H1 (cell line): Measurements from ENCODE around the gene RAB3C. TPM values are rescaled to one million over a fixed set of nuclear protein-coding genes. Genes with fewer than 3 reads are reported as not detected.
"Not testable (repeated sequence)": the region's sequence is repeated elsewhere in the genome, so short reads cannot be mapped to it uniquely, and the experiment has no call there.

ENCODE experiments used
- CTCF ChIA-PET: fragments of 300-600 bp; sonication (Branson Sonifier 250); formaldehyde crosslinking; loops from one replicate; lab custom pipeline; 2021; ENCODE audit not compliant: partially characterized antibody; lab: Charles Lee
- POLR2A ChIA-PET: fragments of 300-600 bp; sonication (Branson Sonifier 250); formaldehyde crosslinking; loops from one replicate; lab custom pipeline; 2021; ENCODE audit warnings: inconsistent platforms; ENCODE audit not compliant: partially characterized antibody; lab: Charles Lee
- DNase-seq, 2 experiments: peaks; one replicate each; pipeline versions ENCODE4 v3.0.0 to v3.0.0-alpha.2; 2010 to 2022; ENCODE audit warnings: low spot score in 2 of 2, low read depth in 1 of 2, mixed read lengths in 1 of 2
- FAIRE-seq: peaks from 2 replicates; lab custom pipeline; 2011; peaks lifted over from hg19 to GRCh38; lab: Jason Lieb, UNC
- H2AFZ ChIP-seq: 2 replicates; pipeline ENCODE4 v1.8.1; 2012; ENCODE audit warnings: low read length, inconsistent platforms
- H2AK5ac ChIP-seq: 2 replicates; pipeline ENCODE4 v1.6.1; 2013; ENCODE audit warnings: low read depth, low read length
- H2BK120ac ChIP-seq: replicated peaks from 2 replicates; pipeline ENCODE3; 2013; ENCODE audit warnings: low read depth, low read length, inconsistent platforms
- H2BK12ac ChIP-seq: 2 replicates; pipeline ENCODE4 v1.6.1; 2013; ENCODE audit warnings: low read depth, low read length
- H2BK15ac ChIP-seq: 2 replicates; pipeline ENCODE4 v1.6.1; 2013; ENCODE audit warnings: low read length
- H2BK20ac ChIP-seq: 2 replicates; pipeline ENCODE4 v1.6.1; 2013; ENCODE audit warnings: low read length
- H2BK5ac ChIP-seq: 2 replicates; pipeline ENCODE4 v1.6.1; 2013; ENCODE audit warnings: low read depth, low read length
- H3K14ac ChIP-seq: 2 replicates; pipeline ENCODE4 v1.6.1; 2013; ENCODE audit warnings: inconsistent platforms; ENCODE audit not compliant: insufficient read length
- H3K18ac ChIP-seq: 2 replicates; pipeline ENCODE4 v1.6.1; 2013; ENCODE audit warnings: low read length; ENCODE audit errors: extremely low read depth
- H3K23ac ChIP-seq: 2 replicates; pipeline ENCODE4 v1.6.1; 2013; ENCODE audit warnings: inconsistent platforms; ENCODE audit not compliant: insufficient read length
- H3K23me2 ChIP-seq: 2 replicates; pipeline ENCODE4 v1.6.1; 2013; ENCODE audit warnings: low read depth, low read length
- H3K27ac ChIP-seq: 2 replicates; pipeline ENCODE4 v1.6.1; 2011; ENCODE audit warnings: low read depth, low read length, inconsistent platforms
- H3K27me3 ChIP-seq, 4 experiments: replicated peaks in 1 of 4; 1 replicate in 1 of 4; 2 replicates in 3 of 4; pipeline versions ENCODE4 v1.6.1 to v1.8.1; 2011 to 2013; ENCODE audit warnings: low read length in 3 of 4, mild to moderate bottlenecking in 3 of 4, inconsistent platforms in 2 of 4, mixed read lengths in 2 of 4, moderate library complexity in 1 of 4; ENCODE audit not compliant: control insufficient read depth in 3 of 4, insufficient read depth in 3 of 4; ENCODE audit errors: extremely low read depth in 1 of 4
- H3K36me3 ChIP-seq, 4 experiments: 2 replicates each; pipeline versions ENCODE4 v1.6.1 to v1.8.1; 2011 to 2013; ENCODE audit warnings: mild to moderate bottlenecking in 4 of 4, low read length in 3 of 4, moderate library complexity in 2 of 4, control low read depth in 1 of 4, inconsistent platforms in 1 of 4; ENCODE audit not compliant: insufficient read depth in 4 of 4, control insufficient read depth in 2 of 4
- H3K4ac ChIP-seq: replicated peaks from 2 replicates; pipeline ENCODE3; 2013; ENCODE audit warnings: low read length, low read depth, mixed read lengths, inconsistent platforms; ENCODE audit not compliant: insufficient read length
- H3K4me1 ChIP-seq, 4 experiments: replicated peaks in 1 of 4; 1 replicate in 1 of 4; 2 replicates in 3 of 4; pipeline versions ENCODE4 v1.6.1 to v1.8.1; 2011 to 2013; ENCODE audit warnings: low read length in 3 of 4, inconsistent platforms in 2 of 4, mixed read lengths in 1 of 4; ENCODE audit not compliant: insufficient read depth in 4 of 4, control insufficient read depth in 3 of 4
- H3K4me2 ChIP-seq, 2 experiments: 2 replicates each; pipeline versions ENCODE4 v1.6.1 to v1.8.1; 2011 to 2013; ENCODE audit warnings: low read depth in 2 of 2, low read length in 2 of 2, control low read depth in 1 of 2, inconsistent platforms in 1 of 2, mild to moderate bottlenecking in 1 of 2; ENCODE audit not compliant: insufficient read depth in 1 of 2
- H3K4me3 ChIP-seq, 4 experiments: fragments of 200-600, 300-600 bp in 1 of 4; sonication (generic), shearing (Covaris generic), sonication (Bioruptor Twin) in 1 of 4; 2 replicates each; pipeline versions ENCODE4 v1.5.1 to v1.8.1; 2011 to 2016; ENCODE audit warnings: low read length in 4 of 4, low read depth in 3 of 4, control low read depth in 2 of 4, inconsistent platforms in 2 of 4, mild to moderate bottlenecking in 2 of 4, mixed read lengths in 1 of 4, moderate library complexity in 1 of 4; ENCODE audit not compliant: insufficient read depth in 2 of 4; ENCODE audit errors: extremely low read depth in 1 of 4
- H3K56ac ChIP-seq: replicated peaks from 2 replicates; pipeline ENCODE3; 2013; ENCODE audit warnings: low read depth, mild to moderate bottlenecking, mixed read lengths, low read length, inconsistent platforms; ENCODE audit not compliant: insufficient read length
- H3K79me1 ChIP-seq: 2 replicates; pipeline ENCODE4 v1.6.1; 2013; ENCODE audit warnings: low read depth, low read length, control low read depth
- H3K79me2 ChIP-seq, 2 experiments: 2 replicates each; pipeline versions ENCODE4 v1.6.1 to v1.8.1; 2012 to 2013; ENCODE audit warnings: low read length in 2 of 2, mild to moderate bottlenecking in 2 of 2, inconsistent platforms in 1 of 2; ENCODE audit not compliant: insufficient read depth in 2 of 2, control insufficient read depth in 1 of 2
- H3K9ac ChIP-seq, 4 experiments: replicated peaks in 1 of 4; 1 replicate in 1 of 4; 2 replicates in 3 of 4; pipeline versions ENCODE4 v1.6.1 to v1.8.1; 2011 to 2013; ENCODE audit warnings: low read depth in 3 of 4, low read length in 3 of 4, control low read depth in 2 of 4, mild to moderate bottlenecking in 2 of 4, moderate library complexity in 2 of 4, inconsistent platforms in 1 of 4; ENCODE audit errors: extremely low read depth in 1 of 4
- H3K9me3 ChIP-seq, 2 experiments: 2 replicates each; pipeline versions ENCODE4 v1.6.1 to v1.8.1; 2012 to 2013; ENCODE audit warnings: mild to moderate bottlenecking in 2 of 2, moderate library complexity in 2 of 2, control low read depth in 1 of 2, inconsistent platforms in 1 of 2, low read depth in 1 of 2, low read length in 1 of 2, mixed read lengths in 1 of 2; ENCODE audit not compliant: insufficient read depth in 2 of 2
- H4K20me1 ChIP-seq, 2 experiments: replicated peaks in 1 of 2; 2 replicates each; pipeline versions ENCODE3 to v1.8.1; 2011 to 2013; ENCODE audit warnings: inconsistent platforms in 2 of 2, low read length in 2 of 2, mild to moderate bottlenecking in 1 of 2; ENCODE audit not compliant: insufficient read depth in 2 of 2, control insufficient read depth in 1 of 2
- H4K5ac ChIP-seq: 2 replicates; pipeline ENCODE4 v1.6.1; 2013; ENCODE audit warnings: low read length, low read depth, mixed read lengths, inconsistent platforms; ENCODE audit not compliant: insufficient read length
- H4K8ac ChIP-seq: 2 replicates; pipeline ENCODE4 v1.8.0; 2013; ENCODE audit warnings: mild to moderate bottlenecking, moderate library complexity, low read length, inconsistent platforms; ENCODE audit not compliant: insufficient read depth; ENCODE audit errors: extremely low read depth
- H4K91ac ChIP-seq: replicated peaks from 2 replicates; pipeline ENCODE3; 2013; ENCODE audit warnings: low read length, mixed read lengths, inconsistent platforms; ENCODE audit not compliant: insufficient read length
- WGBS, 2 experiments: shearing (Covaris generic) in 1 of 2; methylation state at CpG; one replicate each; pipeline versions ENCODE4 v1.1.6 to v1.1.7; 2013 to 2015; ENCODE audit warnings: low lambda C conversion rate in 2 of 2, mixed read lengths in 2 of 2, inconsistent platforms in 1 of 2, low coverage in 1 of 2, missing lambda C conversion rate in 1 of 2; ENCODE audit not compliant: insufficient replicate concordance in 2 of 2, insufficient coverage in 1 of 2, insufficient read length in 1 of 2; ENCODE audit errors: extremely low coverage in 1 of 2, missing lambda C conversion rate in 1 of 2; 5-methylcytosine and 5-hydroxymethylcytosine counted together
- polyA plus RNA-seq, 7 experiments: library from polyadenylated mRNA; depleted of rRNA in 3 of 7; stranded (reverse) in 5 of 7; unstranded in 2 of 7; fragments of >200 nt in 5 of 7; fragments of 200-250 nt in 2 of 7; gene quantifications; 1 replicate in 5 of 7; 2 replicates in 1 of 7; 4 replicates in 1 of 7; pipeline versions ENCODE4 v1.2.1 to v1.2.3, GENCODE V29; 2011 to 2013; ENCODE audit warnings: missing spikeins in 2 of 7, mixed read lengths in 2 of 7
- total RNA-seq: library from RNA; stranded (reverse); fragmentation: NEBNext Ultra II Directional; extraction: Animal tissue kit (Norgen Biotek cat#: 25700); gene quantifications from 2 replicates; pipeline ENCODE4 v1.2.1, GENCODE V29; 2021

RAB3C gene
- total and polyA plus RNA-seq, 2 of the 8 experiments (the other 6 are each of a cell fraction or from before 2014, with no cell fraction given): 14.7 to 18.3 TPM

GRCh38 chr5:58699088-58699761, 116.3 kb downstream of the RAB3C start:
- CTCF ChIA-PET: not testable (repeated sequence)

More at GRCh38 chr5:58699088-58699761, 116.3 kb downstream of the RAB3C start:
- H3K18ac ChIP-seq, H3K23me2 ChIP-seq, DNase-seq, H3K27me3 ChIP-seq, H3K4me3 ChIP-seq, H2AFZ ChIP-seq, H4K20me1 ChIP-seq, H3K36me3 ChIP-seq, H3K4me2 ChIP-seq, H4K5ac ChIP-seq, H2BK120ac ChIP-seq, H3K4me1 ChIP-seq, H3K27ac ChIP-seq, H4K91ac ChIP-seq, H2BK15ac ChIP-seq, H3K56ac ChIP-seq, H2BK12ac ChIP-seq, H3K79me2 ChIP-seq, H3K4ac ChIP-seq, H4K8ac ChIP-seq, H2BK5ac ChIP-seq, H3K79me1 ChIP-seq, H2BK20ac ChIP-seq, FAIRE-seq, H3K23ac ChIP-seq, H3K14ac ChIP-seq, POLR2A ChIA-PET, H2AK5ac ChIP-seq, H3K9me3 ChIP-seq, H3K9ac ChIP-seq: not testable (repeated sequence)
- 98% methylated on average over 5 of the region's 5 CpGs; no CpG with 5 or more reads in 1 of the 2 experiments for WGBS, 2 experiments
